ENCODE results near the gene ACADS.

Gene ACADS

GRCh38 chr12:120733574-120733973 is 7.9 kb downstream of the ACADS start:
- Histone ChIP-seq H3K4me1 (ENCODE audit: control insufficient read depth, insufficient read depth, low read length) (no peaks in the 10 kb centered on the region), H3K9me3 (ENCODE audit: control insufficient read depth, insufficient read depth, low read depth, low read length) (no peaks in the 10 kb centered on the region), H3K27ac (ENCODE audit: extremely low read depth, low read depth, low read length) (no peak overlapping the region), H3K4me3 (ENCODE audit: low read depth, low read length) (no peak overlapping the region), H3K36me3 (ENCODE audit: control insufficient read depth in 2 of 2, insufficient read depth in 1 of 2, low read length in 2 of 2) (peaks cover 5 to 41% of the 10 kb centered on the region in 2 experiments; a peak in 2 of 3 replicates)
- TF ChIP-seq ZNF514 (tag by site-specific recombination; IDR thresholded peaks at IDR 0.05) (no peak), ZNF121 (tag by site-specific recombination; IDR thresholded peaks at IDR 0.05) (peak; percentile 80; the same call in 1 of the 2 replicates), ZNF132 (tag by site-specific recombination; IDR thresholded peaks at IDR 0.05; ENCODE audit: borderline replicate concordance) (no peak)
- POLR2A ChIA-PET = interaction anchor here (0.7 kb wide), 1 partner anchor 14 kb away, joined by 4 read pairs; no protein-coding TSS in a partner anchor
- CTCF ChIA-PET = interaction anchor here (0.6 kb wide), 1 partner anchor 280 kb away, joined by 3 read pairs; no protein-coding TSS in a partner anchor

GRCh38 chr12:120734210-120734609 is 8.6 kb downstream of the ACADS start:
- Histone ChIP-seq H3K27ac (ENCODE audit: extremely low read depth, low read depth, low read length) (no peak overlapping the region), H3K4me3 (ENCODE audit: low read depth, low read length) (no peak overlapping the region), H3K9me3 (ENCODE audit: control insufficient read depth, insufficient read depth, low read depth, low read length) (no peaks in the 10 kb centered on the region), H3K4me1 (ENCODE audit: control insufficient read depth, insufficient read depth, low read length) (no peaks in the 10 kb centered on the region), H3K36me3 (ENCODE audit: control insufficient read depth in 2 of 2, insufficient read depth in 1 of 2, low read length in 2 of 2) (peaks cover 4 to 43% of the 10 kb centered on the region in 2 experiments; a peak in 2 of 3 replicates)
- ChIA-PET CTCF (interaction anchor here (0.6 kb wide), 1 partner anchor 279 kb away, joined by 3 read pairs; no protein-coding TSS in a partner anchor), POLR2A (no interaction called here)
- no peak for TF ChIP-seq SETDB1 (IDR thresholded peaks at IDR 0.05; ENCODE audit: insufficient read length, low read length)
- TF ChIP-seq, protein P1, sequence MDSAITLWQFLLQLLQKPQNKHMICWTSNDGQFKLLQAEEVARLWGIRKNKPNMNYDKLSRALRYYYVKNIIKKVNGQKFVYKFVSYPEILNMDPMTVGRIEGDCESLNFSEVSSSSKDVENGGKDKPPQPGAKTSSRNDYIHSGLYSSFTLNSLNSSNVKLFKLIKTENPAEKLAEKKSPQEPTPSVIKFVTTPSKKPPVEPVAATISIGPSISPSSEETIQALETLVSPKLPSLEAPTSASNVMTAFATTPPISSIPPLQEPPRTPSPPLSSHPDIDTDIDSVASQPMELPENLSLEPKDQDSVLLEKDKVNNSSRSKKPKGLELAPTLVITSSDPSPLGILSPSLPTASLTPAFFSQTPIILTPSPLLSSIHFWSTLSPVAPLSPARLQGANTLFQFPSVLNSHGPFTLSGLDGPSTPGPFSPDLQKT (IDR thresholded peaks at IDR 0.05; ENCODE audit: borderline replicate concordance, low read depth, low read length) = no peak
- TF ChIP-seq EGR2 (tag by site-specific recombination; IDR thresholded peaks at IDR 0.05; ENCODE audit: low read depth) = no peak
- TF ChIP-seq ZNF580 (tag by site-specific recombination; IDR thresholded peaks at IDR 0.05) = no peak
- TF ChIP-seq ZNF16 (tag by site-specific recombination; IDR thresholded peaks at IDR 0.05; ENCODE audit: low read depth) = no peak
- no peak for TF ChIP-seq HOXC10 (CRISPR knock-in tag; IDR thresholded peaks at IDR 0.05)
- no peak for TF ChIP-seq MZF1 (tag by site-specific recombination; IDR thresholded peaks at IDR 0.05; ENCODE audit: borderline replicate concordance)
- TF ChIP-seq ZNF311 (tag by site-specific recombination; IDR thresholded peaks at IDR 0.05; ENCODE audit: borderline replicate concordance) = no peak
- TF ChIP-seq GFI1B (tag by site-specific recombination; IDR thresholded peaks at IDR 0.05) = no peak
- TF ChIP-seq, protein P2, sequence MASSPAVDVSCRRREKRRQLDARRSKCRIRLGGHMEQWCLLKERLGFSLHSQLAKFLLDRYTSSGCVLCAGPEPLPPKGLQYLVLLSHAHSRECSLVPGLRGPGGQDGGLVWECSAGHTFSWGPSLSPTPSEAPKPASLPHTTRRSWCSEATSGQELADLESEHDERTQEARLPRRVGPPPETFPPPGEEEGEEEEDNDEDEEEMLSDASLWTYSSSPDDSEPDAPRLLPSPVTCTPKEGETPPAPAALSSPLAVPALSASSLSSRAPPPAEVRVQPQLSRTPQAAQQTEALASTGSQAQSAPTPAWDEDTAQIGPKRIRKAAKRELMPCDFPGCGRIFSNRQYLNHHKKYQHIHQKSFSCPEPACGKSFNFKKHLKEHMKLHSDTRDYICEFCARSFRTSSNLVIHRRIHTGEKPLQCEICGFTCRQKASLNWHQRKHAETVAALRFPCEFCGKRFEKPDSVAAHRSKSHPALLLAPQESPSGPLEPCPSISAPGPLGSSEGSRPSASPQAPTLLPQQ (tag by site-specific recombination; IDR thresholded peaks at IDR 0.05) = no peak
- TF ChIP-seq, protein P3, sequence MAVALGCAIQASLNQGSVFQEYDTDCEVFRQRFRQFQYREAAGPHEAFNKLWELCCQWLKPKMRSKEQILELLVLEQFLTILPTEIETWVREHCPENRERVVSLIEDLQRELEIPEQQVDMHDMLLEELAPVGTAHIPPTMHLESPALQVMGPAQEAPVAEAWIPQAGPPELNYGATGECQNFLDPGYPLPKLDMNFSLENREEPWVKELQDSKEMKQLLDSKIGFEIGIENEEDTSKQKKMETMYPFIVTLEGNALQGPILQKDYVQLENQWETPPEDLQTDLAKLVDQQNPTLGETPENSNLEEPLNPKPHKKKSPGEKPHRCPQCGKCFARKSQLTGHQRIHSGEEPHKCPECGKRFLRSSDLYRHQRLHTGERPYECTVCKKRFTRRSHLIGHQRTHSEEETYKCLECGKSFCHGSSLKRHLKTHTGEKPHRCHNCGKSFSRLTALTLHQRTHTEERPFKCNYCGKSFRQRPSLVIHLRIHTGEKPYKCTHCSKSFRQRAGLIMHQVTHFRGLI (tag by site-specific recombination; IDR thresholded peaks at IDR 0.05) = no peak
- no peak for TF ChIP-seq SP3 (tag by site-specific recombination; IDR thresholded peaks at IDR 0.05)
- no peak for TF ChIP-seq ZNF777 (tag by site-specific recombination; IDR thresholded peaks at IDR 0.05; ENCODE audit: borderline replicate concordance)
- TF ChIP-seq ZNF596 (tag by site-specific recombination; IDR thresholded peaks at IDR 0.05) = no peak
- TF ChIP-seq, protein P4, sequence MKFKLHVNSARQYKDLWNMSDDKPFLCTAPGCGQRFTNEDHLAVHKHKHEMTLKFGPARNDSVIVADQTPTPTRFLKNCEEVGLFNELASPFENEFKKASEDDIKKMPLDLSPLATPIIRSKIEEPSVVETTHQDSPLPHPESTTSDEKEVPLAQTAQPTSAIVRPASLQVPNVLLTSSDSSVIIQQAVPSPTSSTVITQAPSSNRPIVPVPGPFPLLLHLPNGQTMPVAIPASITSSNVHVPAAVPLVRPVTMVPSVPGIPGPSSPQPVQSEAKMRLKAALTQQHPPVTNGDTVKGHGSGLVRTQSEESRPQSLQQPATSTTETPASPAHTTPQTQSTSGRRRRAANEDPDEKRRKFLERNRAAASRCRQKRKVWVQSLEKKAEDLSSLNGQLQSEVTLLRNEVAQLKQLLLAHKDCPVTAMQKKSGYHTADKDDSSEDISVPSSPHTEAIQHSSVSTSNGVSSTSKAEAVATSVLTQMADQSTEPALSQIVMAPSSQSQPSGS (tag by site-specific recombination; IDR thresholded peaks at IDR 0.05; ENCODE audit: low read depth) = no peak

Data from HEK293 (cell line).